Kidney (tissue), 14 donors: ENCODE measurements around the gene UQCC2. TPM values are rescaled to one million over a fixed set of nuclear protein-coding genes. Genes with fewer than 3 reads are reported as not detected.

Experiments used
- DNase-seq, 5 donors: peaks; one replicate each; pipeline ENCODE4 v3.0.0-alpha.2; 2013 to 2020
- FAIRE-seq: peaks from 2 replicates; lab custom pipeline; 2012; peaks lifted over from hg19 to GRCh38; lab: Jason Lieb, UNC
- H3K27ac ChIP-seq, 2 donors: one replicate each; pipeline ENCODE4 v1.7.0; 2013; ENCODE audit warnings: low read depth in 2 of 2, low read length in 2 of 2, inconsistent platforms in 1 of 2
- H3K27me3 ChIP-seq: one replicate; pipeline ENCODE4 v1.7.1; 2013; ENCODE audit warnings: low read length, inconsistent platforms; ENCODE audit not compliant: control insufficient read depth, insufficient read depth
- H3K36me3 ChIP-seq, 3 donors: one replicate each; pipeline versions ENCODE4 v1.7.0 to v1.7.1; 2013; ENCODE audit warnings: low read length in 3 of 3, control low read depth in 1 of 3, inconsistent platforms in 1 of 3; ENCODE audit not compliant: insufficient read depth in 3 of 3, control insufficient read depth in 2 of 3
- H3K4me1 ChIP-seq, 3 donors: one replicate each; pipeline versions ENCODE4 v1.7.0 to v1.7.1; 2013; ENCODE audit warnings: low read length in 3 of 3, inconsistent platforms in 1 of 3, low read depth in 1 of 3; ENCODE audit not compliant: control insufficient read depth in 2 of 3, insufficient read depth in 2 of 3
- H3K4me3 ChIP-seq, 3 donors: one replicate each; pipeline versions ENCODE4 v1.7.0 to v1.8.1; 2013; ENCODE audit warnings: low read length in 3 of 3, control low read depth in 1 of 3, inconsistent platforms in 1 of 3
- H3K9ac ChIP-seq, 3 donors: one replicate each; pipeline versions ENCODE4 v1.7.0 to v1.7.1; 2013; ENCODE audit warnings: low read length in 3 of 3, control low read depth in 1 of 3, inconsistent platforms in 1 of 3
- H3K9me3 ChIP-seq, 3 donors: one replicate each; pipeline versions ENCODE4 v1.7.0 to v1.7.1; 2013; ENCODE audit warnings: low read length in 3 of 3, control low read depth in 1 of 3, inconsistent platforms in 1 of 3; ENCODE audit not compliant: control insufficient read depth in 2 of 3, insufficient read depth in 1 of 3
- intact Hi-C: fragments of 100-400 bp; cut with DNase I; formaldehyde crosslinking; loops from one replicate; pipeline ENCODE4 v1.11.1; 2022
- polyA plus RNA-seq: library from polyadenylated mRNA; stranded (reverse); fragments of 350-450 nt; fragmentation: Illumina TruSeq; extraction: RNeasy Lipid Tissue Mini Kit (QIAGEN cat#74804); gene quantifications from one replicate; pipeline ENCODE4 v1.2.3, GENCODE V29; 2014; ENCODE audit warnings: low read depth, low replicate concordance; ENCODE audit not compliant: insufficient read depth
- total RNA-seq: library from RNA; stranded (reverse); fragmentation: NEBNext Ultra II Directional; extraction: Animal tissue kit (Norgen Biotek cat#: 25700); gene quantifications from one replicate; pipeline ENCODE4 v1.2.1, GENCODE V29; 2021
- TF ChIP-seq, protein P1 (sequence below): IDR thresholded peaks from 3 replicates; pipeline ENCODE4 v1.5.1; 2012; ENCODE audit warnings: mild to moderate bottlenecking, moderate library complexity, borderline replicate concordance; ENCODE audit not compliant: insufficient read depth; ENCODE audit errors: extremely low read depth
- donor health status: control.
- donor health status: control.
- donor health status: control.
- donor health status: control.
- donor health status: control.
- donor health status: DM: yes; HTN: yes; CAD: no.
- donor health status: Normal renal cell carcinoma (clear cell type).

The UQCC2 gene
- total and polyA plus RNA-seq, 2 donors from 2014 or later, result 39.6 to 189 TPM

DNA sequence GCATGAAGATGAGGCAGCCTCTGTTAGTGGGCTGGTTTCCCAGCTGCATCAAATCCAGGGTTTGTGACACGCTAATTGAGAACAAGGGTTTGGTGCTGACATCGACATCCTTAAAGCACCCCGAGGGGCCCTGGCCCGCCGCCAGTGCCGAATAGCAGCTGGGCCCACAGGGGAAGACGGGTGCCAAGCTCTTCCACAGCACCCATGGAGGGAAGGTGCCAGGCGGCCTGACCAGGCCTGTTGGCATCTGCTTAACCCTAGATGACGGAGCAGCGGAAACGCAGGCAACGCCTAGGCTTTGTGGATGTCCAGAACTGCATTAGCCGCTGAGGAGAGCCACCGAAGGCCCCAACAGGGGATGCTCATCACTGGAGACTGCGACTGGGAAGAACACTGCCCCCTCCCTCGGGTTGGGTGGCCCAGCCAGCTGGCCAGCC, 16.0 kb downstream of the UQCC2 start:
- Histone ChIP-seq H3K36me3 (peaks cover 0 to 12% (median 9%) of the 10 kb centered on the region in 3 donors), H3K27me3 (no peaks in the 10 kb centered on the region), H3K9me3 (no peaks in the 10 kb centered on the region), H3K4me1 (peaks cover 0 to 17% (median 6%) of the 10 kb centered on the region in 3 donors), H3K9ac (no peak overlapping the region), H3K27ac (no peak overlapping the region), H3K4me3 (no peak overlapping the region)
- no peak for FAIRE-seq
- intact Hi-C loops, result loop anchor here (10.0 kb wide), 1 partner anchor 111 kb away; the partner anchor contains the start of gene BAK1
- TF ChIP-seq, protein P1, sequence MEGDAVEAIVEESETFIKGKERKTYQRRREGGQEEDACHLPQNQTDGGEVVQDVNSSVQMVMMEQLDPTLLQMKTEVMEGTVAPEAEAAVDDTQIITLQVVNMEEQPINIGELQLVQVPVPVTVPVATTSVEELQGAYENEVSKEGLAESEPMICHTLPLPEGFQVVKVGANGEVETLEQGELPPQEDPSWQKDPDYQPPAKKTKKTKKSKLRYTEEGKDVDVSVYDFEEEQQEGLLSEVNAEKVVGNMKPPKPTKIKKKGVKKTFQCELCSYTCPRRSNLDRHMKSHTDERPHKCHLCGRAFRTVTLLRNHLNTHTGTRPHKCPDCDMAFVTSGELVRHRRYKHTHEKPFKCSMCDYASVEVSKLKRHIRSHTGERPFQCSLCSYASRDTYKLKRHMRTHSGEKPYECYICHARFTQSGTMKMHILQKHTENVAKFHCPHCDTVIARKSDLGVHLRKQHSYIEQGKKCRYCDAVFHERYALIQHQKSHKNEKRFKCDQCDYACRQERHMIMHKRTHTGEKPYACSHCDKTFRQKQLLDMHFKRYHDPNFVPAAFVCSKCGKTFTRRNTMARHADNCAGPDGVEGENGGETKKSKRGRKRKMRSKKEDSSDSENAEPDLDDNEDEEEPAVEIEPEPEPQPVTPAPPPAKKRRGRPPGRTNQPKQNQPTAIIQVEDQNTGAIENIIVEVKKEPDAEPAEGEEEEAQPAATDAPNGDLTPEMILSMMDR, result no peak
- DNase-seq, result peak in 1 of 5 donors; percentile 50

DNA sequence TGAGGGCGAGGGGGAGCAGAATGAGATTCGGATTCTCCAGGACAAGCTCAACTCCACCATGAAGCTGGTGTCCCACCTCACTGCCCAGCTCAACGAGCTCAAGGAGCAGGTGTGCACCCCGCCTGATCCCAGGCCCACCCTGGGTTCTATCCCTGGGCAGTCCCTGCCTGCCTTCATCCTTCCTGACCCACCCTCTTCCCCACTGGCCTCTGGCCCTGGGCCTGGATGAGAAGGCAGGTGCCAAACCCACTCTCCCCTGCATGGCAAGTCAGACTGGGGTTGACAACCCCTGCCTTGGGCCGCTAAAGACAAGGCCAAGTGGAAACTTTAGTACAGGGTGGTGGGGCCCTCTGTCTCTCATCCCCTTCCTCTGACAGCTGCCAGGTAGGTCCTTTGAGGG, 16.5 kb downstream of the UQCC2 start:
- H3K9ac ChIP-seq, result no peak overlapping the region
- intact Hi-C loops, result loop anchor here (10.0 kb wide), 1 partner anchor 110 kb away; the partner anchor contains the start of gene BAK1
- TF ChIP-seq, protein P1, result no peak
- no peaks in the 10 kb centered on the region for H3K9me3 ChIP-seq
- H3K27me3 ChIP-seq, result no peaks in the 10 kb centered on the region
- peaks cover 0 to 12% (median 9%) of the 10 kb centered on the region in 3 donors for H3K36me3 ChIP-seq
- H3K4me3 ChIP-seq, result no peak overlapping the region
- FAIRE-seq (no peak), DNase-seq (peak in 1 of 5 donors; percentile 56)
- H3K4me1 ChIP-seq, result peaks cover 0 to 17% (median 6%) of the 10 kb centered on the region in 3 donors
- H3K27ac ChIP-seq, result no peak overlapping the region

DNA sequence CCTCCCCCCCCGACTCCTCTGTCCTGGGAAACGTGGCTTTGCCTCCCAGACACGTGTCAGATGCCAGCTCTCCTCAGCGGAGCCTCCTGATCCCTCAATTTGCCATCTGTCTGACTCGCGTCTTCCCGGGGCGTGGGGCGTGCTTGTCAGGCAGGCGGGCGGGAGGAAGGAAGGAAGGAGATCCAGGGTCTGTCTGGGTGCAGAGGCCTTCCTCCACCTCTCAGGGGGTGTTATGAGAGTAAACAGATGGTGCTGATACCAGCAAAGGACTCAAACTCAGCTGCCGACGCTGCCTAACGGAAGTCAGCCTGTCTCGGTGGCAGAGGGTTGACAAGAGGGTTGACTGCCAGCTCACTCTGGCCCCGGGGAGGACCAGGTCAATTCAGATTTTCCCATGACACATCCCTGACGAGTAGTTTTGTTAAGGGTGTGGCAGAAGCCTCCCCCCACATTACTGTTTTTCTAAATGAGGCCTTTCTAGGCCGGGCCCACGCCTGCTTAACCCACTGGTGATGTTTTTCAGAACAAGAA, 17.0 kb downstream of the UQCC2 start:
- FAIRE-seq, result no peak
- DNase-seq, result peak; percentile 33 to 77 (median 58)
- H3K27ac ChIP-seq, result no peak overlapping the region
- TF ChIP-seq, protein P1, result no peak
- H3K36me3 ChIP-seq, result peaks cover 0 to 12% (median 9%) of the 10 kb centered on the region in 3 donors
- intact Hi-C loops, result loop anchor here (10.0 kb wide), 1 partner anchor 110 kb away; the partner anchor contains the start of gene BAK1
- no peak overlapping the region for H3K9ac ChIP-seq
- H3K27me3 ChIP-seq, result no peaks in the 10 kb centered on the region
- H3K4me1 ChIP-seq, result peaks cover 0 to 17% (median 6%) of the 10 kb centered on the region in 3 donors
- H3K4me3 ChIP-seq, result no peak overlapping the region
- H3K9me3 ChIP-seq, result no peaks in the 10 kb centered on the region
